HEK293 (cell line): ENCODE measurements around the gene PGR.

ENCODE experiments used
- TCF7L2 ChIP-seq: IDR thresholded peaks from 2 replicates; pipeline ENCODE4 v1.6.1; 2011; ENCODE audit warnings: low read depth, mild to moderate bottlenecking, inconsistent platforms, low read length, moderate library complexity, borderline replicate concordance
- ZBTB7A ChIP-seq: fragments of 450-650 bp; formaldehyde crosslinking; IDR thresholded peaks from 2 replicates; pipeline ENCODE4 v1.5.1; 2016; ENCODE audit warnings: low read depth, missing biosample characterization, missing genetic modification characterization
- ZNF202 ChIP-seq: fragments of 450-650 bp; formaldehyde crosslinking; IDR thresholded peaks from 2 replicates; pipeline ENCODE4 v1.5.1; 2016; ENCODE audit warnings: missing biosample characterization, missing genetic modification characterization, borderline replicate concordance
- ZNF626 ChIP-seq: fragments of 450-650 bp; sonication (Bioruptor Pico); formaldehyde crosslinking; IDR thresholded peaks from 2 replicates; pipeline ENCODE4 v1.5.1; 2018; ENCODE audit warnings: missing biosample characterization, missing genetic modification characterization, inconsistent platforms
- TF ChIP-seq, protein P1 (sequence below): fragments of 450-650 bp; formaldehyde crosslinking; IDR thresholded peaks from 2 replicates; pipeline ENCODE4 v1.5.1; 2016; ENCODE audit warnings: missing biosample characterization, missing genetic modification characterization
- TF ChIP-seq, protein P2 (sequence below): fragments of 450-650 bp; formaldehyde crosslinking; IDR thresholded peaks from 2 replicates; pipeline ENCODE4 v1.5.1; 2016; ENCODE audit warnings: missing biosample characterization, missing genetic modification characterization
- TF ChIP-seq, protein P3 (sequence below): fragments of 450-650 bp; formaldehyde crosslinking; IDR thresholded peaks from 2 replicates; pipeline ENCODE4 v1.5.1; 2016; ENCODE audit warnings: missing biosample characterization, missing genetic modification characterization, low read depth
- TF ChIP-seq, protein P4 (sequence below): fragments of 450-650 bp; formaldehyde crosslinking; IDR thresholded peaks from 2 replicates; pipeline ENCODE4 v1.5.1; 2017; ENCODE audit warnings: missing biosample characterization, missing genetic modification characterization
- TF ChIP-seq, protein P5 (sequence below): fragments of 450-650 bp; formaldehyde crosslinking; IDR thresholded peaks from 2 replicates; pipeline ENCODE4 v1.5.1; 2016; ENCODE audit warnings: missing biosample characterization, missing genetic modification characterization

DNA sequence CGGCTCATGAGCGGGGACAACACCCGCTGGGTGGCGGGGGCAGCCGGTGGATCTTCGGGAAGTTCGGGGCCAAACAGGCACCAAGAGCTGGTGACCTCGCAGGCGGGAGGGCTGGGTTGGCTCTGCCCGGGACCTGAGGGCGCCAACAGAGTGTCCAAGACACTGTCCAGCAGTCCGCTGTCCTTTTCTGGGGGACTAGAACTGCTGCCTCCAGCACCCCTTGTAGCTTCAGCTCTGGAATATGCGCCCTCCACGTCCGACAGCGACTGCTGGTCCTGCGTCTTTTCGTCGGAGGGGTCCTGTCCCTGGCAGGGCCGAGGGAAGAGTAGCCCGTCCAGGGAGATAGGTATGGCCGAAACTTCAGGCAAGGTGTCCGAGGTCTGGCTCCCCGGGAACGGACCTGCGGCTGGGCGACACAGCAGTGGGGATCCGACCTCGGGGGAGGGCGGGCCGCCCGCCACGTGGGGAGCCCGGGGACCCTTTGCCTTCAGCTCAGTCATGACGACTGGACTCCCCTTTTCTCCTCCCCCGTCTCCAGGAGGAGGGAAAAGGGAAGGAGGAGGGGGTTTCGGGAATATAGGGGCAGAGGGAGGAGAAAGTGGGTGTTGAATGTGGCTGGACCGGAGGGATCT lies 926 bp downstream of the PGR start:
- TF ChIP-seq, protein P1, sequence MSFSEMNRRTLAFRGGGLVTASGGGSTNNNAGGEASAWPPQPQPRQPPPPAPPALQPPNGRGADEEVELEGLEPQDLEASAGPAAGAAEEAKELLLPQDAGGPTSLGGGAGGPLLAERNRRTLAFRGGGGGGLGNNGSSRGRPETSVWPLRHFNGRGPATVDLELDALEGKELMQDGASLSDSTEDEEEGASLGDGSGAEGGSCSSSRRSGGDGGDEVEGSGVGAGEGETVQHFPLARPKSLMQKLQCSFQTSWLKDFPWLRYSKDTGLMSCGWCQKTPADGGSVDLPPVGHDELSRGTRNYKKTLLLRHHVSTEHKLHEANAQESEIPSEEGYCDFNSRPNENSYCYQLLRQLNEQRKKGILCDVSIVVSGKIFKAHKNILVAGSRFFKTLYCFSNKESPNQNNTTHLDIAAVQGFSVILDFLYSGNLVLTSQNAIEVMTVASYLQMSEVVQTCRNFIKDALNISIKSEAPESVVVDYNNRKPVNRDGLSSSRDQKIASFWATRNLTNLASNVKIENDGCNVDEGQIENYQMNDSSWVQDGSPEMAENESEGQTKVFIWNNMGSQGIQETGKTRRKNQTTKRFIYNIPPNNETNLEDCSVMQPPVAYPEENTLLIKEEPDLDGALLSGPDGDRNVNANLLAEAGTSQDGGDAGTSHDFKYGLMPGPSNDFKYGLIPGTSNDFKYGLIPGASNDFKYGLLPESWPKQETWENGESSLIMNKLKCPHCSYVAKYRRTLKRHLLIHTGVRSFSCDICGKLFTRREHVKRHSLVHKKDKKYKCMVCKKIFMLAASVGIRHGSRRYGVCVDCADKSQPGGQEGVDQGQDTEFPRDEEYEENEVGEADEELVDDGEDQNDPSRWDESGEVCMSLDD (tag by site-specific recombination): no peak
- TF ChIP-seq ZNF626 (tag by site-specific recombination) (no peak), ZBTB7A (no peak), TCF7L2 (no peak), ZNF202 (no peak)
- TF ChIP-seq, protein P2, sequence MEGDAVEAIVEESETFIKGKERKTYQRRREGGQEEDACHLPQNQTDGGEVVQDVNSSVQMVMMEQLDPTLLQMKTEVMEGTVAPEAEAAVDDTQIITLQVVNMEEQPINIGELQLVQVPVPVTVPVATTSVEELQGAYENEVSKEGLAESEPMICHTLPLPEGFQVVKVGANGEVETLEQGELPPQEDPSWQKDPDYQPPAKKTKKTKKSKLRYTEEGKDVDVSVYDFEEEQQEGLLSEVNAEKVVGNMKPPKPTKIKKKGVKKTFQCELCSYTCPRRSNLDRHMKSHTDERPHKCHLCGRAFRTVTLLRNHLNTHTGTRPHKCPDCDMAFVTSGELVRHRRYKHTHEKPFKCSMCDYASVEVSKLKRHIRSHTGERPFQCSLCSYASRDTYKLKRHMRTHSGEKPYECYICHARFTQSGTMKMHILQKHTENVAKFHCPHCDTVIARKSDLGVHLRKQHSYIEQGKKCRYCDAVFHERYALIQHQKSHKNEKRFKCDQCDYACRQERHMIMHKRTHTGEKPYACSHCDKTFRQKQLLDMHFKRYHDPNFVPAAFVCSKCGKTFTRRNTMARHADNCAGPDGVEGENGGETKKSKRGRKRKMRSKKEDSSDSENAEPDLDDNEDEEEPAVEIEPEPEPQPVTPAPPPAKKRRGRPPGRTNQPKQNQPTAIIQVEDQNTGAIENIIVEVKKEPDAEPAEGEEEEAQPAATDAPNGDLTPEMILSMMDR (tag by site-specific recombination): no peak
- TF ChIP-seq, protein P3, sequence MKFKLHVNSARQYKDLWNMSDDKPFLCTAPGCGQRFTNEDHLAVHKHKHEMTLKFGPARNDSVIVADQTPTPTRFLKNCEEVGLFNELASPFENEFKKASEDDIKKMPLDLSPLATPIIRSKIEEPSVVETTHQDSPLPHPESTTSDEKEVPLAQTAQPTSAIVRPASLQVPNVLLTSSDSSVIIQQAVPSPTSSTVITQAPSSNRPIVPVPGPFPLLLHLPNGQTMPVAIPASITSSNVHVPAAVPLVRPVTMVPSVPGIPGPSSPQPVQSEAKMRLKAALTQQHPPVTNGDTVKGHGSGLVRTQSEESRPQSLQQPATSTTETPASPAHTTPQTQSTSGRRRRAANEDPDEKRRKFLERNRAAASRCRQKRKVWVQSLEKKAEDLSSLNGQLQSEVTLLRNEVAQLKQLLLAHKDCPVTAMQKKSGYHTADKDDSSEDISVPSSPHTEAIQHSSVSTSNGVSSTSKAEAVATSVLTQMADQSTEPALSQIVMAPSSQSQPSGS (tag by site-specific recombination): no peak
- TF ChIP-seq, protein P4, sequence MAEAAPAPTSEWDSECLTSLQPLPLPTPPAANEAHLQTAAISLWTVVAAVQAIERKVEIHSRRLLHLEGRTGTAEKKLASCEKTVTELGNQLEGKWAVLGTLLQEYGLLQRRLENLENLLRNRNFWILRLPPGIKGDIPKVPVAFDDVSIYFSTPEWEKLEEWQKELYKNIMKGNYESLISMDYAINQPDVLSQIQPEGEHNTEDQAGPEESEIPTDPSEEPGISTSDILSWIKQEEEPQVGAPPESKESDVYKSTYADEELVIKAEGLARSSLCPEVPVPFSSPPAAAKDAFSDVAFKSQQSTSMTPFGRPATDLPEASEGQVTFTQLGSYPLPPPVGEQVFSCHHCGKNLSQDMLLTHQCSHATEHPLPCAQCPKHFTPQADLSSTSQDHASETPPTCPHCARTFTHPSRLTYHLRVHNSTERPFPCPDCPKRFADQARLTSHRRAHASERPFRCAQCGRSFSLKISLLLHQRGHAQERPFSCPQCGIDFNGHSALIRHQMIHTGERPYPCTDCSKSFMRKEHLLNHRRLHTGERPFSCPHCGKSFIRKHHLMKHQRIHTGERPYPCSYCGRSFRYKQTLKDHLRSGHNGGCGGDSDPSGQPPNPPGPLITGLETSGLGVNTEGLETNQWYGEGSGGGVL (tag by site-specific recombination): no peak
- TF ChIP-seq, protein P5, sequence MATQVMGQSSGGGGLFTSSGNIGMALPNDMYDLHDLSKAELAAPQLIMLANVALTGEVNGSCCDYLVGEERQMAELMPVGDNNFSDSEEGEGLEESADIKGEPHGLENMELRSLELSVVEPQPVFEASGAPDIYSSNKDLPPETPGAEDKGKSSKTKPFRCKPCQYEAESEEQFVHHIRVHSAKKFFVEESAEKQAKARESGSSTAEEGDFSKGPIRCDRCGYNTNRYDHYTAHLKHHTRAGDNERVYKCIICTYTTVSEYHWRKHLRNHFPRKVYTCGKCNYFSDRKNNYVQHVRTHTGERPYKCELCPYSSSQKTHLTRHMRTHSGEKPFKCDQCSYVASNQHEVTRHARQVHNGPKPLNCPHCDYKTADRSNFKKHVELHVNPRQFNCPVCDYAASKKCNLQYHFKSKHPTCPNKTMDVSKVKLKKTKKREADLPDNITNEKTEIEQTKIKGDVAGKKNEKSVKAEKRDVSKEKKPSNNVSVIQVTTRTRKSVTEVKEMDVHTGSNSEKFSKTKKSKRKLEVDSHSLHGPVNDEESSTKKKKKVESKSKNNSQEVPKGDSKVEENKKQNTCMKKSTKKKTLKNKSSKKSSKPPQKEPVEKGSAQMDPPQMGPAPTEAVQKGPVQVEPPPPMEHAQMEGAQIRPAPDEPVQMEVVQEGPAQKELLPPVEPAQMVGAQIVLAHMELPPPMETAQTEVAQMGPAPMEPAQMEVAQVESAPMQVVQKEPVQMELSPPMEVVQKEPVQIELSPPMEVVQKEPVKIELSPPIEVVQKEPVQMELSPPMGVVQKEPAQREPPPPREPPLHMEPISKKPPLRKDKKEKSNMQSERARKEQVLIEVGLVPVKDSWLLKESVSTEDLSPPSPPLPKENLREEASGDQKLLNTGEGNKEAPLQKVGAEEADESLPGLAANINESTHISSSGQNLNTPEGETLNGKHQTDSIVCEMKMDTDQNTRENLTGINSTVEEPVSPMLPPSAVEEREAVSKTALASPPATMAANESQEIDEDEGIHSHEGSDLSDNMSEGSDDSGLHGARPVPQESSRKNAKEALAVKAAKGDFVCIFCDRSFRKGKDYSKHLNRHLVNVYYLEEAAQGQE (tag by site-specific recombination): no peak
